Spleen (tissue), 7 donors: ENCODE results near the gene DUSP2.

Experiments
- POLR2A ChIP-seq, 3 donors: fragments of 450-650 bp; IDR thresholded peaks; one replicate each; pipeline ENCODE4 v1.5.1; 2017; ENCODE audit warnings: antibody characterized with exemption in 3 of 3, mild to moderate bottlenecking in 1 of 3
- TF ChIP-seq, protein P1 (sequence below), 11 experiments: fragments of 200-600 bp in 7 of 11; fragments of 450-650 bp in 4 of 11; sonication (generic) in 4 of 11; IDR thresholded peaks in 8 of 11; conservative IDR thresholded peaks in 3 of 11; 1 replicate in 7 of 11; 2 replicates in 4 of 11; pipeline versions ENCODE4 v1.4.0 to v1.8.0; 2016 to 2021; ENCODE audit warnings: antibody characterized with exemption in 11 of 11, inconsistent platforms in 4 of 11, mild to moderate bottlenecking in 1 of 11
- donor health status: DM: no; HTN: no; CAD: no; lungs with moderate emphysema.
- donor health status: DM: no; HTN: no; CAD: no.
- donor health status: DM: no; HTN: no; CAD: no.

DNA sequence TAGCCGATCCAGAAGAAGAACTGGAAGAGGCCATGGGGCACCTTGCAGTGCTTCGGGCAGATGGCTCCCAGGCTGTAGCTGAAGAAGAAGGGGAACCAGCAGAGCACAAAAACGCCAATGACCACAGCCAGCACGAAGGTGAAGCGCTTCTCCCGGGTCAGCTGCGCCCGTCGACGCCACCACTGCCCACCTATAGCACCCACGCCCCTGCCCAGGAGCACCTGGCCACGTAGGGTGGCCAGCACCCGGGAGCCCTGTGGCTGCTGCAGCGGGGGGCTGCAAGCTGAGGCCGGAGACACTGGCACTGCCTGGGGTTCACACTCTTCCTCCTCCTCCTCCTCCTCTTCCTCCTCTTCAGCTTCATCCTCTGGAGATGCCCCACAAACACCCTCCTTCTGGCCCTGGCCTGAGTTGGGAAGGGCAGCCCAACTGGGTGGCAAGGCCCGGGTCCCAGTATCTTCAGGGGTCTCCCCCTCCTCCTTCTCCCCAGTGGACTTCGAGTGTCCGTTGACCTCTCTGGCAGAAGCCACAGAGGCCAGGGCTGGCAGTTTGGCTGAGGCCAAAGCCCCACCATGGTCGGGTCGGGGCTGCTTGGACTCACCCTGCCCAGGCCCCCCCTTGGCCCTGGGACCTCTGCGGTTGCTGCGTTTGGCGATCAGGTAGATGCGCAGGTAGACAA, 30.2 kb downstream of the DUSP2 start:
- TF ChIP-seq, protein P1, sequence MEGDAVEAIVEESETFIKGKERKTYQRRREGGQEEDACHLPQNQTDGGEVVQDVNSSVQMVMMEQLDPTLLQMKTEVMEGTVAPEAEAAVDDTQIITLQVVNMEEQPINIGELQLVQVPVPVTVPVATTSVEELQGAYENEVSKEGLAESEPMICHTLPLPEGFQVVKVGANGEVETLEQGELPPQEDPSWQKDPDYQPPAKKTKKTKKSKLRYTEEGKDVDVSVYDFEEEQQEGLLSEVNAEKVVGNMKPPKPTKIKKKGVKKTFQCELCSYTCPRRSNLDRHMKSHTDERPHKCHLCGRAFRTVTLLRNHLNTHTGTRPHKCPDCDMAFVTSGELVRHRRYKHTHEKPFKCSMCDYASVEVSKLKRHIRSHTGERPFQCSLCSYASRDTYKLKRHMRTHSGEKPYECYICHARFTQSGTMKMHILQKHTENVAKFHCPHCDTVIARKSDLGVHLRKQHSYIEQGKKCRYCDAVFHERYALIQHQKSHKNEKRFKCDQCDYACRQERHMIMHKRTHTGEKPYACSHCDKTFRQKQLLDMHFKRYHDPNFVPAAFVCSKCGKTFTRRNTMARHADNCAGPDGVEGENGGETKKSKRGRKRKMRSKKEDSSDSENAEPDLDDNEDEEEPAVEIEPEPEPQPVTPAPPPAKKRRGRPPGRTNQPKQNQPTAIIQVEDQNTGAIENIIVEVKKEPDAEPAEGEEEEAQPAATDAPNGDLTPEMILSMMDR (IDR thresholded peaks at IDR 0.05 in 8 of 11, conservative IDR thresholded peaks at IDR 0.05 in 3 of 11) = no peak
- no peak for TF ChIP-seq POLR2A (IDR thresholded peaks at IDR 0.05)
